Measurements from ENCODE around the gene MTERF4. TPM values are rescaled to one million over a fixed set of nuclear protein-coding genes. Genes with fewer than 3 reads are reported as not detected.

Gene MTERF4
- total and polyA plus RNA-seq, 10 of the 15 experiments (the other 5 are each of a cell fraction or from before 2014, with no cell fraction given) = 36.7 to 69.1 (median 45.5) TPM

DNA sequence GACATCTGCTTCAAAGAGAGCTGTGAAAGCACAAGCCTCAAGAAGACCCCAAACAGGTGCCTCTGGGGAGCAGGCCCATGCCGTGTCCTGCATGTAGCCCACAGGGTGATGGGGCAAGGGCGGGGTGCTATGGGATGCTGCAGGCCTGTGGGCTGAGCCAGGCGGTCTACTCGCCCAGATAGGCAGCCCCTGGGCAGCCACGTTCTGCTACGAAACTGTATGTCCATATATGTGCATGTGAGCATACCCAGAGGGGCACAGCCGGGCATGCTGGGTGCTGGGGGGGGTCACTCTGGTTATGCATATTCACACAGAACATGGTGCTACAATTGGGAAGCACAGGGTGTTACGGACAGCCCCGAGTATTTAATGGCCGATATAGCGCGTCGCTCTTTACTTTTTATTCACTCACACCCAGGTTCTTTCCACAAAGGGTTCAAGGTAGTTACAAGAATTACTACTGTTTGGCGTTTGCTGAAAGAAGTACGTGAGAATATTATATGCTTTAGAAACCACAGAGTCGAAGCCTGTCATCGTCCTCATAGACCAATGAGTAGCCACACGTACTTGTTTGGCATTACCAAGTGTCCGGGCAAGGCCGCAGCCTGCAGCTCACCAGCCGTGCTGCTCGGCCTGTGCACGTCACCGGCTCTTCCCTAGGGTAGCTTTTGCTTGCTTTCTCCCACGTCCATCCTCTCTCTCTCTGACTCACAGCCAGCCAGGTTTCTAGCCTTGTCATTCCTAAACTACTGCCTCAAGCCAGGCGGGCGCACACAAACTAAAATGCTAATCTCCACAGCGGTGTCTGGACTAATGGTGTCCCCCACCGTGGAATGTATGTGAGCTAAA is 14.4 kb downstream of the MTERF4 start (continued):
- TF ChIP-seq, protein P1, sequence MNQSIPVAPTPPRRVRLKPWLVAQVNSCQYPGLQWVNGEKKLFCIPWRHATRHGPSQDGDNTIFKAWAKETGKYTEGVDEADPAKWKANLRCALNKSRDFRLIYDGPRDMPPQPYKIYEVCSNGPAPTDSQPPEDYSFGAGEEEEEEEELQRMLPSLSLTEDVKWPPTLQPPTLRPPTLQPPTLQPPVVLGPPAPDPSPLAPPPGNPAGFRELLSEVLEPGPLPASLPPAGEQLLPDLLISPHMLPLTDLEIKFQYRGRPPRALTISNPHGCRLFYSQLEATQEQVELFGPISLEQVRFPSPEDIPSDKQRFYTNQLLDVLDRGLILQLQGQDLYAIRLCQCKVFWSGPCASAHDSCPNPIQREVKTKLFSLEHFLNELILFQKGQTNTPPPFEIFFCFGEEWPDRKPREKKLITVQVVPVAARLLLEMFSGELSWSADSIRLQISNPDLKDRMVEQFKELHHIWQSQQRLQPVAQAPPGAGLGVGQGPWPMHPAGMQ (IDR thresholded peaks at IDR 0.05; ENCODE audit: borderline replicate concordance) = no peak
- TF ChIP-seq MXI1 (IDR thresholded peaks at IDR 0.05; ENCODE audit: low read depth, low read length) (no peak; the same call in 1 of the 2 replicates), RCOR1 (conservative IDR thresholded peaks at IDR 0.05; ENCODE audit: low read depth, low read length) (no peak), CBFB (IDR thresholded peaks at IDR 0.05; ENCODE audit: low read depth) (no peak), ZNF207 (IDR thresholded peaks at IDR 0.05; ENCODE audit: borderline replicate concordance) (no peak), ZNF217 (IDR thresholded peaks at IDR 0.05) (no peak), GATAD2B (conservative IDR thresholded peaks at IDR 0.05; ENCODE audit: low read depth) (peak; percentile 47; the same call in 1 of the 2 replicates), HDAC2 (IDR thresholded peaks at IDR 0.05) (no peak), PML (IDR thresholded peaks at IDR 0.05; ENCODE audit: low read length) (no peak; the same call in 1 of the 2 replicates), BCL11A (IDR thresholded peaks at IDR 0.05; ENCODE audit: low read depth, low read length) (peak; percentile 81), CHD1 (IDR thresholded peaks at IDR 0.05; ENCODE audit: low read depth, low read length) (no peak), BMI1 (IDR thresholded peaks at IDR 0.05; ENCODE audit: borderline replicate concordance) (peak; percentile 47; the same call in 1 of the 2 replicates), FOS (IDR thresholded peaks at IDR 0.05; ENCODE audit: borderline replicate concordance, extremely low read depth, insufficient read length) (no peak), CHD2 (IDR thresholded peaks at IDR 0.05; ENCODE audit: borderline replicate concordance, low read depth, low read length) (peak; percentile 71), NBN (IDR thresholded peaks at IDR 0.05) (no peak; the same call in 1 of the 2 replicates)
- TF ChIP-seq, protein P2, sequence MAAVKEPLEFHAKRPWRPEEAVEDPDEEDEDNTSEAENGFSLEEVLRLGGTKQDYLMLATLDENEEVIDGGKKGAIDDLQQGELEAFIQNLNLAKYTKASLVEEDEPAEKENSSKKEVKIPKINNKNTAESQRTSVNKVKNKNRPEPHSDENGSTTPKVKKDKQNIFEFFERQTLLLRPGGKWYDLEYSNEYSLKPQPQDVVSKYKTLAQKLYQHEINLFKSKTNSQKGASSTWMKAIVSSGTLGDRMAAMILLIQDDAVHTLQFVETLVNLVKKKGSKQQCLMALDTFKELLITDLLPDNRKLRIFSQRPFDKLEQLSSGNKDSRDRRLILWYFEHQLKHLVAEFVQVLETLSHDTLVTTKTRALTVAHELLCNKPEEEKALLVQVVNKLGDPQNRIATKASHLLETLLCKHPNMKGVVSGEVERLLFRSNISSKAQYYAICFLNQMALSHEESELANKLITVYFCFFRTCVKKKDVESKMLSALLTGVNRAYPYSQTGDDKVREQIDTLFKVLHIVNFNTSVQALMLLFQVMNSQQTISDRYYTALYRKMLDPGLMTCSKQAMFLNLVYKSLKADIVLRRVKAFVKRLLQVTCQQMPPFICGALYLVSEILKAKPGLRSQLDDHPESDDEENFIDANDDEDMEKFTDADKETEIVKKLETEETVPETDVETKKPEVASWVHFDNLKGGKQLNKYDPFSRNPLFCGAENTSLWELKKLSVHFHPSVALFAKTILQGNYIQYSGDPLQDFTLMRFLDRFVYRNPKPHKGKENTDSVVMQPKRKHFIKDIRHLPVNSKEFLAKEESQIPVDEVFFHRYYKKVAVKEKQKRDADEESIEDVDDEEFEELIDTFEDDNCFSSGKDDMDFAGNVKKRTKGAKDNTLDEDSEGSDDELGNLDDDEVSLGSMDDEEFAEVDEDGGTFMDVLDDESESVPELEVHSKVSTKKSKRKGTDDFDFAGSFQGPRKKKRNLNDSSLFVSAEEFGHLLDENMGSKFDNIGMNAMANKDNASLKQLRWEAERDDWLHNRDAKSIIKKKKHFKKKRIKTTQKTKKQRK (IDR thresholded peaks at IDR 0.05; ENCODE audit: low read depth, low read length) = no peak
- TF ChIP-seq, protein P3, sequence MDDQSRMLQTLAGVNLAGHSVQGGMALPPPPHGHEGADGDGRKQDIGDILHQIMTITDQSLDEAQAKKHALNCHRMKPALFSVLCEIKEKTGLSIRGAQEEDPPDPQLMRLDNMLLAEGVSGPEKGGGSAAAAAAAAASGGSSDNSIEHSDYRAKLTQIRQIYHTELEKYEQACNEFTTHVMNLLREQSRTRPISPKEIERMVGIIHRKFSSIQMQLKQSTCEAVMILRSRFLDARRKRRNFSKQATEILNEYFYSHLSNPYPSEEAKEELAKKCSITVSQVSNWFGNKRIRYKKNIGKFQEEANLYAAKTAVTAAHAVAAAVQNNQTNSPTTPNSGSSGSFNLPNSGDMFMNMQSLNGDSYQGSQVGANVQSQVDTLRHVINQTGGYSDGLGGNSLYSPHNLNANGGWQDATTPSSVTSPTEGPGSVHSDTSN (IDR thresholded peaks at IDR 0.05; ENCODE audit: insufficient replicate concordance, low read depth, low read length) = no peak
- TF ChIP-seq, protein P4, sequence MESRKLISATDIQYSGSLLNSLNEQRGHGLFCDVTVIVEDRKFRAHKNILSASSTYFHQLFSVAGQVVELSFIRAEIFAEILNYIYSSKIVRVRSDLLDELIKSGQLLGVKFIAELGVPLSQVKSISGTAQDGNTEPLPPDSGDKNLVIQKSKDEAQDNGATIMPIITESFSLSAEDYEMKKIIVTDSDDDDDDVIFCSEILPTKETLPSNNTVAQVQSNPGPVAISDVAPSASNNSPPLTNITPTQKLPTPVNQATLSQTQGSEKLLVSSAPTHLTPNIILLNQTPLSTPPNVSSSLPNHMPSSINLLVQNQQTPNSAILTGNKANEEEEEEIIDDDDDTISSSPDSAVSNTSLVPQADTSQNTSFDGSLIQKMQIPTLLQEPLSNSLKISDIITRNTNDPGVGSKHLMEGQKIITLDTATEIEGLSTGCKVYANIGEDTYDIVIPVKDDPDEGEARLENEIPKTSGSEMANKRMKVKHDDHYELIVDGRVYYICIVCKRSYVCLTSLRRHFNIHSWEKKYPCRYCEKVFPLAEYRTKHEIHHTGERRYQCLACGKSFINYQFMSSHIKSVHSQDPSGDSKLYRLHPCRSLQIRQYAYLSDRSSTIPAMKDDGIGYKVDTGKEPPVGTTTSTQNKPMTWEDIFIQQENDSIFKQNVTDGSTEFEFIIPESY (IDR thresholded peaks at IDR 0.05) = no peak
